B cell (primary cell): ENCODE measurements around the gene L3MBTL4. TPM values are rescaled to one million over a fixed set of nuclear protein-coding genes. Genes with fewer than 3 reads are reported as not detected.

ENCODE experiments used
- ATAC-seq: fragments of 200-7000 bp; cut with Tn5 transposase; one replicate; pipeline ENCODE4 v1.10.0; 2021; ENCODE audit warnings: low read depth, mild to moderate bottlenecking, moderate number of reproducible peaks, moderate library complexity
- CTCF ChIA-PET: fragments of 350-600 bp; sonication (Branson Sonifier 250); formaldehyde crosslinking; loops from one replicate; lab custom pipeline; 2021; ENCODE audit warnings: antibody characterized with exemption, inconsistent platforms; lab: Charles Lee
- POLR2A ChIA-PET: fragments of 350-600 bp; sonication (Branson Sonifier 250); formaldehyde crosslinking; loops from one replicate; lab custom pipeline; 2021; ENCODE audit warnings: antibody characterized with exemption; lab: Charles Lee
- DNase-seq: peaks from one replicate; pipeline ENCODE4 v3.0.0; 2013
- H2AFZ ChIP-seq: 2 replicates; pipeline ENCODE4 v1.6.1; 2012; ENCODE audit warnings: mild to moderate bottlenecking, low read depth, low read length; ENCODE audit not compliant: insufficient read depth, poor library complexity, severe bottlenecking
- H3K27ac ChIP-seq, 2 donors: 1 replicate in 1 of 2; 2 replicates in 1 of 2; pipeline ENCODE4 v1.5.1; 2012 to 2013; ENCODE audit warnings: low read length in 2 of 2, mild to moderate bottlenecking in 2 of 2, moderate library complexity in 1 of 2
- H3K27me3 ChIP-seq, 4 experiments: fragments of 200-600 bp in 1 of 4; sonication (generic) in 1 of 4; replicated peaks in 1 of 4; 1 replicate in 2 of 4; 2 replicates in 2 of 4; pipeline versions ENCODE4 v1.6.1 to v1.7.0; 2013 to 2016; ENCODE audit warnings: low read length in 3 of 4, mild to moderate bottlenecking in 2 of 4, mixed read lengths in 1 of 4, moderate library complexity in 1 of 4; ENCODE audit not compliant: insufficient read depth in 4 of 4, control insufficient read depth in 3 of 4; ENCODE audit errors: control extremely low read depth in 1 of 4
- H3K36me3 ChIP-seq, 2 experiments: replicated peaks in 1 of 2; 1 replicate in 1 of 2; 2 replicates in 1 of 2; pipeline versions ENCODE4 v1.6.1 to v1.7.1; 2013; ENCODE audit warnings: low read length in 1 of 2; ENCODE audit not compliant: insufficient read depth in 2 of 2, control insufficient read depth in 1 of 2; ENCODE audit errors: control extremely low read depth in 1 of 2, extremely low read depth in 1 of 2
- H3K4me1 ChIP-seq, 2 donors: fragments of 200-600 bp in 1 of 2; sonication (generic) in 1 of 2; 1 replicate in 1 of 2; 2 replicates in 1 of 2; pipeline versions ENCODE4 v1.5.1 to v1.6.1; 2013 to 2017; ENCODE audit warnings: low read length in 2 of 2; ENCODE audit not compliant: control insufficient read depth in 2 of 2, insufficient read depth in 2 of 2
- H3K4me2 ChIP-seq: replicated peaks from 2 replicates; pipeline ENCODE3; 2012; ENCODE audit warnings: mild to moderate bottlenecking, low read depth, low read length; ENCODE audit not compliant: poor library complexity, severe bottlenecking
- H3K4me3 ChIP-seq, 5 experiments: fragments of 200-600 bp in 1 of 5; sonication (generic) in 1 of 5; 1 replicate in 3 of 5; 2 replicates in 2 of 5; pipeline versions ENCODE4 v1.5.1 to v1.7.0; 2011 to 2016; ENCODE audit warnings: low read length in 4 of 5, mild to moderate bottlenecking in 4 of 5, low read depth in 2 of 5, control low read depth in 1 of 5, moderate library complexity in 1 of 5; ENCODE audit not compliant: insufficient read depth in 1 of 5; ENCODE audit errors: control extremely low read depth in 1 of 5, extremely low read depth in 1 of 5
- H3K79me2 ChIP-seq: fragments of 200-600 bp; sonication (generic); one replicate; pipeline ENCODE4 v1.6.0; 2016; ENCODE audit warnings: low read length; ENCODE audit not compliant: control insufficient read depth, insufficient read depth
- H3K9ac ChIP-seq: fragments of 200-600 bp; sonication (generic); 2 replicates; pipeline ENCODE4 v1.6.1; 2017; ENCODE audit warnings: mild to moderate bottlenecking, low read length, moderate library complexity
- H3K9me3 ChIP-seq, 3 donors: one replicate each; pipeline versions ENCODE4 v1.6.1 to v1.7.1; 2013; ENCODE audit warnings: low read length in 2 of 3; ENCODE audit not compliant: control insufficient read depth in 2 of 3, insufficient read depth in 1 of 3; ENCODE audit errors: control extremely low read depth in 1 of 3
- H4K20me1 ChIP-seq: 2 replicates; pipeline ENCODE4 v1.6.0; 2012; ENCODE audit warnings: mild to moderate bottlenecking, low read length; ENCODE audit not compliant: insufficient read depth, control insufficient read depth, poor library complexity, severe bottlenecking
- H3K27ac Mint-ChIP-seq: one replicate; pipeline ENCODE4 v1.8.0; 2021; ENCODE audit warnings: mixed read lengths
- H3K27me3 Mint-ChIP-seq: one replicate; pipeline ENCODE4 v1.8.0; 2021; ENCODE audit warnings: mixed read lengths
- H3K4me1 Mint-ChIP-seq: one replicate; pipeline ENCODE4 v1.8.0; 2021; ENCODE audit warnings: mixed read lengths
- H3K4me3 Mint-ChIP-seq: one replicate; pipeline ENCODE4 v1.8.0; 2021; ENCODE audit warnings: mixed read lengths
- H3K9me3 Mint-ChIP-seq: one replicate; pipeline ENCODE4 v1.8.0; 2022; ENCODE audit warnings: mixed read lengths; ENCODE audit not compliant: insufficient read depth
- EZH2 ChIP-seq: IDR thresholded peaks from 2 replicates; pipeline ENCODE4 v1.6.1; 2012; ENCODE audit warnings: borderline replicate concordance, low read depth, mild to moderate bottlenecking, moderate library complexity, low read length; ENCODE audit not compliant: insufficient read depth, poor library complexity, severe bottlenecking
- WGBS: methylation state at CpG from one replicate; pipeline ENCODE4 v1.1.5; 2013; ENCODE audit warnings: missing lambda C conversion rate; ENCODE audit not compliant: insufficient coverage; 5-methylcytosine and 5-hydroxymethylcytosine counted together
- intact Hi-C: fragments of 100-400 bp; cut with micrococcal nuclease; formaldehyde crosslinking; loops from one replicate; pipeline ENCODE4 v1.10.0; 2022
- polyA plus RNA-seq: library from polyadenylated mRNA; depleted of rRNA; stranded (reverse); fragments of >200 nt; gene quantifications from 2 replicates; pipeline ENCODE4 v1.2.3, GENCODE V29; 2012
- total RNA-seq, 2 donors: library from RNA; stranded (reverse); fragments of 120-200 nt in 1 of 2; gene quantifications; 1 replicate in 1 of 2; 2 replicates in 1 of 2; pipeline versions ENCODE4 v1.2.3 to v1.2.4, GENCODE V29; 2013 to 2022
- TF ChIP-seq, protein P1 (sequence below): fragments of 200-600 bp; IDR thresholded peaks from one replicate; pipeline ENCODE4 v1.8.0; 2022; ENCODE audit warnings: antibody characterized with exemption, mild to moderate bottlenecking

Gene L3MBTL4
- total and polyA plus RNA-seq, 2 donors (not counting 1 experiment from before 2014, with no cell fraction given) = 3.0 to 11.9 TPM

DNA sequence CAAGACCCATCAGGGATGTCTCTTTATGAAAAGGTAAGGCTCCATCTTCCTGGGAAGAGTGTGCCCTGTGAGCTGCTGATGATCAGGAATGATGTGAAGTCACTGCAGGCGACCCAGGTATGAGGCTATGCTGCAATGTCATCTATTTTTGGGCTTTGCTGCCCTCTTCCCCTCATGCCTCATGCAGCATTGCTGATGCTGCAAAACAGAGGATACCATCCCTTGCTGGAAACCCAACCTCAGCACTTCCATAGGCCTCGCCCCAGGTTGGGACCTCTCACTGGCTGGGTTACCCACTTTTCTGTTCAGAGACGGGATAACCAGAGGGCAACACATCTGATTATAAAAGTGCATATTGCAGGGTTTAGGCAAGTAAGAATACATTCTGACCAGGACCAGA is 255.8 kb downstream of the L3MBTL4 start:
- no peak for ATAC-seq
- no peak for TF ChIP-seq EZH2
- TF ChIP-seq, protein P1, sequence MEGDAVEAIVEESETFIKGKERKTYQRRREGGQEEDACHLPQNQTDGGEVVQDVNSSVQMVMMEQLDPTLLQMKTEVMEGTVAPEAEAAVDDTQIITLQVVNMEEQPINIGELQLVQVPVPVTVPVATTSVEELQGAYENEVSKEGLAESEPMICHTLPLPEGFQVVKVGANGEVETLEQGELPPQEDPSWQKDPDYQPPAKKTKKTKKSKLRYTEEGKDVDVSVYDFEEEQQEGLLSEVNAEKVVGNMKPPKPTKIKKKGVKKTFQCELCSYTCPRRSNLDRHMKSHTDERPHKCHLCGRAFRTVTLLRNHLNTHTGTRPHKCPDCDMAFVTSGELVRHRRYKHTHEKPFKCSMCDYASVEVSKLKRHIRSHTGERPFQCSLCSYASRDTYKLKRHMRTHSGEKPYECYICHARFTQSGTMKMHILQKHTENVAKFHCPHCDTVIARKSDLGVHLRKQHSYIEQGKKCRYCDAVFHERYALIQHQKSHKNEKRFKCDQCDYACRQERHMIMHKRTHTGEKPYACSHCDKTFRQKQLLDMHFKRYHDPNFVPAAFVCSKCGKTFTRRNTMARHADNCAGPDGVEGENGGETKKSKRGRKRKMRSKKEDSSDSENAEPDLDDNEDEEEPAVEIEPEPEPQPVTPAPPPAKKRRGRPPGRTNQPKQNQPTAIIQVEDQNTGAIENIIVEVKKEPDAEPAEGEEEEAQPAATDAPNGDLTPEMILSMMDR = no peak

DNA sequence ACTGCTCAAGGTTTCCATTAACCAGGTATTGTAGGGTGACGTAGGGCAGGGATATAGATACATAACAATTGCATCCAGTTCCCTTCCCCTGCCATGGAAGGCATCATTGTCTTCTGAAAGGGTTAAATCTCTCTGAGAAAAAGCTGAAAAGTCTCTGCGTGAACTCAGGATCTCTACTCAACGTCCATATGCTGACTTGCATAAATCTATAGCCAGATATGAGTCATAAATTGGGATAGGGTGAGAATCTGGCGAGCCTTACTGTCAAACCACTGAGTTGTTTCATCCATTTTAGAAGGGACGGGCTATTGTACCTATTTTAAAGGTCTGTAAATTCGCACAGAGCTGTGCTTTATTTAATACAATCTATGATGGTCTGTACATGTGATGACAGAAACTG is 258.3 kb downstream of the L3MBTL4 start:
- Mint-ChIP-seq H3K4me1 (no peaks in the 10 kb centered on the region), H3K4me3 (no peak overlapping the region), H3K9me3 (no peaks in the 10 kb centered on the region), H3K27me3 (no peaks in the 10 kb centered on the region), H3K27ac (no peak overlapping the region)
- no peaks in the 10 kb centered on the region for H3K27me3 ChIP-seq
- ChIA-PET POLR2A (no interaction called here), CTCF (no interaction called here)
- no peaks in the 10 kb centered on the region for H3K36me3 ChIP-seq
- no peaks in the 10 kb centered on the region for H3K79me2 ChIP-seq
- H3K27ac ChIP-seq = no peak overlapping the region
- no peaks in the 10 kb centered on the region for H4K20me1 ChIP-seq
- H3K9me3 ChIP-seq = peaks cover 0 to 2% (median 0%) of the 10 kb centered on the region in 3 donors
- H3K4me3 ChIP-seq = no peak overlapping the region
- no peak for ATAC-seq
- intact Hi-C loops = no loop called here
- WGBS = 94% methylated on average over 3 of the region's 6 CpGs
- H3K9ac ChIP-seq = no peak overlapping the region
- no peak for TF ChIP-seq EZH2
- TF ChIP-seq, protein P1 = no peak
- DNase-seq = no peak
- H3K4me2 ChIP-seq = no peak overlapping the region
- no peaks in the 10 kb centered on the region for H3K4me1 ChIP-seq
- no peak overlapping the region for H2AFZ ChIP-seq

More for the DNA sequence above, 255.8 kb downstream of the L3MBTL4 start:
- Histone ChIP-seq H3K9me3 (peaks cover 0 to 5% (median 2%) of the 10 kb centered on the region in 3 donors), H3K27me3 (no peaks in the 10 kb centered on the region), H3K27ac (no peak overlapping the region), H4K20me1 (no peaks in the 10 kb centered on the region), H3K4me3 (no peak overlapping the region), H3K79me2 (no peaks in the 10 kb centered on the region), H2AFZ (no peak overlapping the region), H3K36me3 (no peaks in the 10 kb centered on the region), H3K4me2 (no peak overlapping the region), H3K9ac (no peak overlapping the region), H3K4me1 (no peaks in the 10 kb centered on the region)
- Mint-ChIP-seq H3K4me3 (no peak overlapping the region), H3K27ac (no peak overlapping the region), H3K27me3 (no peaks in the 10 kb centered on the region), H3K9me3 (peaks cover 4% of the 10 kb centered on the region), H3K4me1 (no peaks in the 10 kb centered on the region)
- intact Hi-C loops = no loop called here
- CTCF ChIA-PET = no interaction called here
- POLR2A ChIA-PET = no interaction called here
- no peak for DNase-seq
- WGBS = 93% methylated on average over 2 of the region's 3 CpGs
